HG02642 (cell line): ENCODE data around the gene C2orf74.

Source experiments
- ATAC-seq: cut with Tn5 transposase; IDR thresholded peaks from one replicate; pipeline ENCODE4 v1.9.1; 2021; ENCODE audit warnings: mild to moderate bottlenecking; ENCODE audit not compliant: unreplicated experiment, poor library complexity

C2orf74 gene

GRCh38 chr2:61205132-61205531 lies 43.1 kb downstream of the C2orf74 start:
- no peak for ATAC-seq

- no peak for ATAC-seq
Observed at GRCh38 chr2:61210332-61210981, 48.5 kb downstream of the C2orf74 start.

GRCh38 chr2:61214171-61214570 lies 52.2 kb downstream of the C2orf74 start:
- ATAC-seq: no peak
